CD14-positive monocyte (primary cell): Measurements from ENCODE around the gene MAX. TPM values are rescaled to one million over a fixed set of nuclear protein-coding genes. Genes with fewer than 3 reads are reported as not detected.

ENCODE experiments used
- DNase-seq, 3 donors: peaks; one replicate each; pipeline ENCODE4 v3.0.0-alpha.2; 2011 to 2022
- H2AFZ ChIP-seq: 2 replicates; pipeline ENCODE4 v1.6.0; 2012; ENCODE audit warnings: mild to moderate bottlenecking, low read depth, low read length, inconsistent platforms; ENCODE audit not compliant: insufficient read depth, poor library complexity, severe bottlenecking
- H3K27ac ChIP-seq, 2 donors: 1 replicate in 1 of 2; 2 replicates in 1 of 2; pipeline ENCODE4 v1.5.1; 2012 to 2013; ENCODE audit warnings: low read length in 2 of 2, control low read depth in 1 of 2, inconsistent platforms in 1 of 2, low read depth in 1 of 2, mild to moderate bottlenecking in 1 of 2
- H3K27me3 ChIP-seq, 2 donors: one replicate each; pipeline versions ENCODE4 v1.6.0 to v1.6.1; 2011 to 2013; ENCODE audit warnings: low read length in 2 of 2; ENCODE audit not compliant: control insufficient read depth in 2 of 2, insufficient read depth in 2 of 2
- H3K36me3 ChIP-seq, 2 donors: replicated peaks in 1 of 2; 1 replicate in 1 of 2; 2 replicates in 1 of 2; pipeline versions ENCODE4 v1.5.1 to v1.6.1; 2012 to 2013; ENCODE audit warnings: low read length in 2 of 2, control low read depth in 1 of 2, inconsistent platforms in 1 of 2, mild to moderate bottlenecking in 1 of 2; ENCODE audit not compliant: insufficient read depth in 2 of 2, control insufficient read depth in 1 of 2
- H3K4me1 ChIP-seq, 2 donors: 1 replicate in 1 of 2; 2 replicates in 1 of 2; pipeline versions ENCODE4 v1.5.1 to v1.6.1; 2012 to 2013; ENCODE audit warnings: low read length in 2 of 2, control low read depth in 1 of 2, inconsistent platforms in 1 of 2, mild to moderate bottlenecking in 1 of 2, moderate library complexity in 1 of 2; ENCODE audit not compliant: insufficient read depth in 2 of 2, control insufficient read depth in 1 of 2
- H3K4me2 ChIP-seq: replicated peaks from 2 replicates; pipeline ENCODE3; 2012; ENCODE audit warnings: low read length, moderate library complexity, mild to moderate bottlenecking; ENCODE audit not compliant: poor library complexity, severe bottlenecking; ENCODE audit errors: extremely low read depth
- H3K4me3 ChIP-seq, 3 experiments: fragments of 200-600 bp in 1 of 3; sonication (generic) in 1 of 3; replicated peaks in 1 of 3; 1 replicate in 2 of 3; 2 replicates in 1 of 3; pipeline ENCODE4 v1.5.1; 2011 to 2013; ENCODE audit warnings: low read length in 3 of 3, mild to moderate bottlenecking in 3 of 3, control low read depth in 2 of 3, low read depth in 2 of 3, inconsistent platforms in 1 of 3, moderate library complexity in 1 of 3
- H3K79me2 ChIP-seq: 2 replicates; pipeline ENCODE4 v1.6.0; 2012; ENCODE audit warnings: mild to moderate bottlenecking, control low read depth, inconsistent platforms, low read length, moderate library complexity; ENCODE audit not compliant: insufficient read depth
- H3K9ac ChIP-seq: 2 replicates; pipeline ENCODE4 v1.6.0; 2017; ENCODE audit warnings: low read length, mild to moderate bottlenecking; ENCODE audit not compliant: insufficient read depth, poor library complexity, severe bottlenecking
- H3K9me3 ChIP-seq, 2 donors: replicated peaks in 1 of 2; 1 replicate in 1 of 2; 2 replicates in 1 of 2; pipeline versions ENCODE4 v1.5.1 to v1.6.1; 2012 to 2013; ENCODE audit warnings: low read length in 2 of 2, control low read depth in 1 of 2; ENCODE audit not compliant: control insufficient read depth in 1 of 2, insufficient read depth in 1 of 2
- H4K20me1 ChIP-seq: 2 replicates; pipeline ENCODE4 v1.6.0; 2012; ENCODE audit warnings: mild to moderate bottlenecking, low read length, control low read depth, moderate library complexity; ENCODE audit not compliant: insufficient read depth
- H3K27ac Mint-ChIP-seq, 7 donors: one replicate each; pipeline ENCODE4 v1.8.0; 2020; ENCODE audit warnings: mild to moderate bottlenecking in 7 of 7, mixed read lengths in 7 of 7, moderate library complexity in 6 of 7, inconsistent platforms in 2 of 7
- H3K27me3 Mint-ChIP-seq, 3 donors: one replicate each; pipeline ENCODE4 v1.8.0; 2021 to 2022; ENCODE audit warnings: low read depth in 3 of 3, mild to moderate bottlenecking in 3 of 3, mixed read lengths in 3 of 3, moderate library complexity in 3 of 3, inconsistent platforms in 1 of 3
- H3K36me3 Mint-ChIP-seq, 2 donors: one replicate each; pipeline ENCODE4 v1.8.0; 2020; ENCODE audit warnings: mixed read lengths in 2 of 2, inconsistent platforms in 1 of 2, mild to moderate bottlenecking in 1 of 2
- H3K4me1 Mint-ChIP-seq: one replicate; pipeline ENCODE4 v1.8.0; 2020; ENCODE audit warnings: mild to moderate bottlenecking, mixed read lengths
- H3K4me3 Mint-ChIP-seq, 2 donors: one replicate each; pipeline ENCODE4 v1.8.0; 2020; ENCODE audit warnings: mild to moderate bottlenecking in 2 of 2, mixed read lengths in 2 of 2, moderate library complexity in 1 of 2
- H3K9me3 Mint-ChIP-seq, 7 donors: one replicate each; pipeline ENCODE4 v1.8.0; 2020 to 2022; ENCODE audit warnings: mixed read lengths in 7 of 7, mild to moderate bottlenecking in 6 of 7, moderate library complexity in 6 of 7, inconsistent platforms in 2 of 7
- CTCF ChIP-seq: fragments of 200-600 bp; IDR thresholded peaks from one replicate; pipeline ENCODE4 v1.8.0; 2022; ENCODE audit warnings: antibody characterized with exemption, mild to moderate bottlenecking
- WGBS: methylation state at CpG from one replicate; pipeline ENCODE4 v1.1.5; 2013; ENCODE audit warnings: missing lambda C conversion rate; ENCODE audit not compliant: insufficient coverage; 5-methylcytosine and 5-hydroxymethylcytosine counted together
- intact Hi-C, 2 donors: fragments of 100-400 bp; cut with micrococcal nuclease; formaldehyde crosslinking; loops; one replicate each; pipeline versions ENCODE4 v1.15.0 to v1.15.1; 2023
- polyA plus RNA-seq, 3 donors: library from polyadenylated mRNA; depleted of rRNA in 1 of 3; unstranded in 2 of 3; stranded (reverse) in 1 of 3; fragments of 300-500 nt in 2 of 3; fragments of >200 nt in 1 of 3; fragmentation: Illumina TruSeq in 2 of 3; gene quantifications; 1 replicate in 2 of 3; 2 replicates in 1 of 3; pipeline ENCODE4 v1.2.3, GENCODE V29; 2012 to 2021

Gene MAX
- polyA plus RNA-seq, 3 donors, result 78.2 to 87.0 (median 81.5) TPM

GRCh38 chr14:65065719-65066118, 36.6 kb downstream of the MAX start:
- TF ChIP-seq CTCF, result no peak
- no peak overlapping the region for H3K9ac ChIP-seq
- 67% methylated on average over 1 of the region's 7 CpGs for WGBS
- H3K4me1 Mint-ChIP-seq, result no peaks in the 10 kb centered on the region
- peaks cover 71 to 86% of the 10 kb centered on the region in 2 donors for H3K36me3 Mint-ChIP-seq
- peaks cover 10% of the 10 kb centered on the region for H3K79me2 ChIP-seq
- no peak overlapping the region for H3K4me3 ChIP-seq
- no peak overlapping the region for H3K4me2 ChIP-seq
- H3K4me1 ChIP-seq, result no peaks in the 10 kb centered on the region
- H3K27me3 Mint-ChIP-seq, result no peaks in the 10 kb centered on the region
- H3K9me3 ChIP-seq, result no peaks in the 10 kb centered on the region
- H4K20me1 ChIP-seq, result peaks cover 26% of the 10 kb centered on the region
- no peaks in the 10 kb centered on the region for H3K9me3 Mint-ChIP-seq
- no peak overlapping the region for H2AFZ ChIP-seq
- no peak for DNase-seq
- H3K4me3 Mint-ChIP-seq, result no peak overlapping the region
- peaks cover 74 to 88% of the 10 kb centered on the region in 2 donors for H3K36me3 ChIP-seq
- no peaks in the 10 kb centered on the region for H3K27me3 ChIP-seq
- H3K27ac ChIP-seq, result no peak overlapping the region
- no peak overlapping the region for H3K27ac Mint-ChIP-seq
- intact Hi-C loops, result no loop called here

GRCh38 chr14:65062096-65063075, 39.9 kb downstream of the MAX start:
- H3K36me3 ChIP-seq, result peaks cover 60 to 86% of the 10 kb centered on the region in 2 donors
- no peak for TF ChIP-seq CTCF
- Mint-ChIP-seq H3K36me3 (peaks cover 70 to 90% of the 10 kb centered on the region in 2 donors), H3K9me3 (no peaks in the 10 kb centered on the region), H3K27me3 (no peaks in the 10 kb centered on the region), H3K27ac (peak overlapping the region in 4 of 7 donors; percentile 9 to 58 (median 46)), H3K4me3 (no peak overlapping the region), H3K4me1 (no peaks in the 10 kb centered on the region)
- no peaks in the 10 kb centered on the region for H3K9me3 ChIP-seq
- peaks cover 8% of the 10 kb centered on the region for H4K20me1 ChIP-seq
- peak overlapping the region in 1 of 2 donors; percentile 20 for H3K27ac ChIP-seq
- no peak overlapping the region for H3K4me2 ChIP-seq
- DNase-seq, result no peak
- H2AFZ ChIP-seq, result no peak overlapping the region
- no peak overlapping the region for H3K9ac ChIP-seq
- no peaks in the 10 kb centered on the region for H3K27me3 ChIP-seq
- H3K79me2 ChIP-seq, result no peaks in the 10 kb centered on the region
- no peaks in the 10 kb centered on the region for H3K4me1 ChIP-seq
- H3K4me3 ChIP-seq, result no peak overlapping the region
- intact Hi-C loops, result no loop called here
- WGBS, result 96% methylated on average over 13 of the region's 16 CpGs
